Parathyroid adenoma (tissue), 2 donors: ENCODE results near the gene ENOX1.

Experiments used
- H2AFZ ChIP-seq: fragments of 300-600 bp; sonication (generic); one replicate; pipeline ENCODE4 v1.7.0; 2017; ENCODE audit warnings: antibody characterized with exemption, mild to moderate bottlenecking
- H3K27ac ChIP-seq: fragments of 300-600 bp; sonication (generic); one replicate; pipeline ENCODE4 v1.7.0; 2017
- H3K27me3 ChIP-seq: fragments of 300-600 bp; sonication (generic); one replicate; pipeline ENCODE4 v1.7.0; 2017; ENCODE audit warnings: low read length; ENCODE audit not compliant: control insufficient read depth, insufficient read depth
- H3K36me3 ChIP-seq: fragments of 300-600 bp; sonication (generic); one replicate; pipeline ENCODE4 v1.7.0; 2017; ENCODE audit warnings: low read length; ENCODE audit not compliant: control insufficient read depth, insufficient read depth
- H3K4me1 ChIP-seq: fragments of 300-600 bp; sonication (generic); one replicate; pipeline ENCODE4 v1.7.0; 2017; ENCODE audit warnings: control low read depth
- H3K4me2 ChIP-seq: fragments of 300-600 bp; sonication (generic); one replicate; pipeline ENCODE4 v1.7.0; 2017; ENCODE audit warnings: low read length
- H3K4me3 ChIP-seq: fragments of 300-600 bp; sonication (generic); one replicate; pipeline ENCODE4 v1.7.0; 2017; ENCODE audit warnings: low read depth, low read length
- H3K79me2 ChIP-seq: fragments of 300-600 bp; sonication (generic); one replicate; pipeline ENCODE4 v1.7.0; 2017; ENCODE audit warnings: control low read depth
- H3K9ac ChIP-seq: fragments of 300-600 bp; sonication (generic); one replicate; pipeline ENCODE4 v1.7.0; 2017; ENCODE audit warnings: mild to moderate bottlenecking
- H3K9me3 ChIP-seq: fragments of 300-600 bp; sonication (generic); one replicate; pipeline ENCODE4 v1.7.0; 2017; ENCODE audit warnings: low read length; ENCODE audit not compliant: control insufficient read depth
- CTCF ChIP-seq: fragments of 300-600 bp; sonication (generic); IDR thresholded peaks from one replicate; pipeline ENCODE4 v1.7.0; 2017; ENCODE audit warnings: antibody characterized with exemption, mild to moderate bottlenecking
- donor health status: primary hyperparathyroidism.

ENOX1 gene

DNA sequence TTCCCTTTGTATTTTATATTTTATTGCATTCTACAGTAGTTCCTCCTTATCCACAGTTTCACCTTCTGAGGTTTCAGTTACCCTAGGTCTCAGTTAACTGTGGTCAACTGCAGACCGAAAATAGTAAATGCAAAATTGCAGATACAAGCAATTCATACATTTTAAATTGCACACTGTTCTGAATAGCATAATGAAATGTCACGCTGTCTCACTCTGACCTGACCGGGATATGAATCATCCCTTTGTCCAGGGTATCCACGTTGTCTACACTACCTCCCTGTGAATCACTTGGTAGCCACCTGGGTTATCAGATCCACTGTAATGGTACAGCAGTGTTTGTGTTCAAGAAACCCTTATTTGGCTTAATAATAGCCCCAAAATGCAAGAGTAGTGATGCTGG lies 438.4 kb downstream of the ENOX1 start:
- Histone ChIP-seq H3K36me3 (no peaks in the 10 kb centered on the region), H2AFZ (no peak overlapping the region), H3K9ac (no peak overlapping the region), H3K27me3 (no peaks in the 10 kb centered on the region), H3K27ac (no peak overlapping the region), H3K4me1 (no peaks in the 10 kb centered on the region), H3K4me3 (no peak overlapping the region), H3K4me2 (no peak overlapping the region), H3K9me3 (no peaks in the 10 kb centered on the region), H3K79me2 (no peaks in the 10 kb centered on the region)
- no peak for TF ChIP-seq CTCF

- H3K79me2 ChIP-seq, result no peaks in the 10 kb centered on the region
- no peaks in the 10 kb centered on the region for H3K27me3 ChIP-seq
- no peaks in the 10 kb centered on the region for H3K9me3 ChIP-seq
- H3K4me2 ChIP-seq, result no peak overlapping the region
- H3K9ac ChIP-seq, result no peak overlapping the region
- no peaks in the 10 kb centered on the region for H3K36me3 ChIP-seq
- H2AFZ ChIP-seq, result no peak overlapping the region
- no peak for TF ChIP-seq CTCF
- no peaks in the 10 kb centered on the region for H3K4me1 ChIP-seq
- H3K4me3 ChIP-seq, result no peak overlapping the region
- H3K27ac ChIP-seq, result no peak overlapping the region
These were observed 438.9 kb downstream of the ENOX1 start for GRCh38 chr13:43347877-43348276.

GRCh38 chr13:43346427-43346826 lies 440.3 kb downstream of the ENOX1 start:
- H3K79me2 ChIP-seq, result no peaks in the 10 kb centered on the region
- H3K27me3 ChIP-seq, result no peaks in the 10 kb centered on the region
- H3K36me3 ChIP-seq, result no peaks in the 10 kb centered on the region
- H3K27ac ChIP-seq, result no peak overlapping the region
- H3K4me3 ChIP-seq, result no peak overlapping the region
- no peak overlapping the region for H3K9ac ChIP-seq
- peak overlapping the region; percentile 19 for H3K4me2 ChIP-seq
- no peak overlapping the region for H2AFZ ChIP-seq
- no peaks in the 10 kb centered on the region for H3K4me1 ChIP-seq
- H3K9me3 ChIP-seq, result no peaks in the 10 kb centered on the region
- no peak for TF ChIP-seq CTCF

- no peak overlapping the region for H2AFZ ChIP-seq
- no peak overlapping the region for H3K4me3 ChIP-seq
- TF ChIP-seq CTCF, result no peak
- H3K4me2 ChIP-seq, result no peak overlapping the region
- no peaks in the 10 kb centered on the region for H3K27me3 ChIP-seq
- no peaks in the 10 kb centered on the region for H3K4me1 ChIP-seq
- no peaks in the 10 kb centered on the region for H3K36me3 ChIP-seq
- no peak overlapping the region for H3K9ac ChIP-seq
- no peaks in the 10 kb centered on the region for H3K9me3 ChIP-seq
- H3K27ac ChIP-seq, result no peak overlapping the region
- H3K79me2 ChIP-seq, result no peaks in the 10 kb centered on the region
These were observed 443.1 kb downstream of the ENOX1 start for GRCh38 chr13:43343645-43344044.

GRCh38 chr13:43339805-43340550 lies 446.8 kb downstream of the ENOX1 start:
- no peaks in the 10 kb centered on the region for H3K36me3 ChIP-seq
- H3K79me2 ChIP-seq, result no peaks in the 10 kb centered on the region
- TF ChIP-seq CTCF, result no peak
- no peak overlapping the region for H2AFZ ChIP-seq
- no peak overlapping the region for H3K9ac ChIP-seq
- H3K9me3 ChIP-seq, result no peaks in the 10 kb centered on the region
- H3K27me3 ChIP-seq, result no peaks in the 10 kb centered on the region
- H3K4me3 ChIP-seq, result no peak overlapping the region
- no peak overlapping the region for H3K27ac ChIP-seq
- H3K4me2 ChIP-seq, result no peak overlapping the region
- H3K4me1 ChIP-seq, result no peaks in the 10 kb centered on the region
